Measurements from ENCODE around the gene RXRA.
A peak's percentile ranks its signal among the peaks of the same experiment; 100 is the strongest.

RXRA gene

GRCh38 chr9:134435550-134436378, 109.5 kb downstream of the RXRA start:
- Histone ChIP-seq H3K27me3 (no peaks in the 10 kb centered on the region), H3K4me1 (peaks cover 33 to 88% (median 54%) of the 10 kb centered on the region in 10 experiments), H3K36me3 (peaks cover 41 to 74% (median 55%) of the 10 kb centered on the region in 11 experiments), H3K4me3 (no peak overlapping the region), H3K4me2 (peak overlapping the region in 3 of 11 experiments; percentile 39 to 90 (median 81); a peak in 5 of 22 replicates), H3K9ac (peak overlapping the region in 1 of 11 experiments; percentile 46; a peak in 1 of 22 replicates), H3K27ac (no peak overlapping the region), H4K20me1 (peaks cover 5 to 94% (median 64%) of the 10 kb centered on the region in 11 experiments; a peak in 21 of 22 replicates), H3K9me3 (replicated peaks in 1 of 11) (no peaks in the 10 kb centered on the region)
- TF ChIP-seq Cebpa-rat (IDR thresholded peaks at IDR 0.05) = no peak

- Histone ChIP-seq H3K4me3 (no peak overlapping the region), H3K9ac (peak overlapping the region in 1 of 11 experiments; percentile 46; a peak in 1 of 22 replicates), H3K36me3 (peaks cover 35 to 68% (median 49%) of the 10 kb centered on the region in 11 experiments), H4K20me1 (peaks cover 5 to 94% (median 66%) of the 10 kb centered on the region in 11 experiments; a peak in 21 of 22 replicates), H3K4me2 (peak overlapping the region in 3 of 11 experiments; percentile 39 to 90 (median 81); a peak in 4 of 22 replicates), H3K27ac (no peak overlapping the region), H3K27me3 (0 out of 22 replicates have a peak, but pooled peaks cover 0 to under 1% (median 0%) of the 10 kb centered on the region in 11 experiments), H3K4me1 (peaks cover 39 to 93% (median 59%) of the 10 kb centered on the region in 10 experiments), H3K9me3 (replicated peaks in 1 of 11) (no peaks in the 10 kb centered on the region)
- no peak for TF ChIP-seq Cebpa-rat (IDR thresholded peaks at IDR 0.05)
Observed at GRCh38 chr9:134436379-134436762, 110.1 kb downstream of the RXRA start.

GRCh38 chr9:134436911-134437310, 110.7 kb downstream of the RXRA start:
- H3K4me3 ChIP-seq = no peak overlapping the region
- H3K4me2 ChIP-seq = peak overlapping the region in 2 of 11 experiments; percentile 2 to 81; a peak in 1 of 22 replicates
- peaks cover 5 to 94% (median 72%) of the 10 kb centered on the region in 11 experiments; a peak in 21 of 22 replicates for H4K20me1 ChIP-seq
- H3K4me1 ChIP-seq = peaks cover 44 to 96% (median 64%) of the 10 kb centered on the region in 10 experiments
- no peak overlapping the region for H3K9ac ChIP-seq
- no peak overlapping the region for H3K27ac ChIP-seq
- H3K27me3 ChIP-seq = peaks cover 0 to 5% (median 0%) of the 10 kb centered on the region in 11 experiments; a peak in 2 of 22 replicates
- H3K36me3 ChIP-seq = peaks cover 31 to 63% (median 44%) of the 10 kb centered on the region in 11 experiments
- no peak for TF ChIP-seq Cebpa-rat (IDR thresholded peaks at IDR 0.05)
- no peaks in the 10 kb centered on the region for H3K9me3 ChIP-seq (replicated peaks in 1 of 11)

- TF ChIP-seq Cebpa-rat (IDR thresholded peaks at IDR 0.05) = no peak
- Histone ChIP-seq H3K9me3 (replicated peaks in 1 of 11) (no peaks in the 10 kb centered on the region), H3K4me2 (peak overlapping the region in 6 of 11 experiments; percentile 5 to 94 (median 68); a peak in 3 of 22 replicates), H4K20me1 (peaks cover 5 to 94% (median 72%) of the 10 kb centered on the region in 11 experiments; a peak in 21 of 22 replicates), H3K36me3 (peaks cover 29 to 56% (median 40%) of the 10 kb centered on the region in 11 experiments), H3K27me3 (peaks cover 0 to 9% (median 0%) of the 10 kb centered on the region in 11 experiments; a peak in 3 of 22 replicates), H3K27ac (no peak overlapping the region), H3K4me3 (no peak overlapping the region), H3K9ac (no peak overlapping the region), H3K4me1 (peaks cover 51 to 96% (median 68%) of the 10 kb centered on the region in 10 experiments)
Observed at GRCh38 chr9:134437403-134438194, 111.3 kb downstream of the RXRA start.

- peak overlapping the region in 10 of 11 experiments; percentile 12 to 94 (median 68); a peak in 9 of 22 replicates for H3K4me2 ChIP-seq
- H4K20me1 ChIP-seq = peaks cover 5 to 92% (median 70%) of the 10 kb centered on the region in 11 experiments; a peak in 21 of 22 replicates
- no peaks in the 10 kb centered on the region for H3K9me3 ChIP-seq (replicated peaks in 1 of 11)
Observed at GRCh38 chr9:134438195-134438788, 112.0 kb downstream of the RXRA start.

GRCh38 chr9:134439368-134439784, 113.1 kb downstream of the RXRA start:
- no peak overlapping the region for H3K4me3 ChIP-seq
- H3K4me1 ChIP-seq = peaks cover 59 to 94% (median 73%) of the 10 kb centered on the region in 10 experiments
- H3K27ac ChIP-seq = no peak overlapping the region
- H3K36me3 ChIP-seq = peaks cover 13 to 38% (median 23%) of the 10 kb centered on the region in 11 experiments
- H4K20me1 ChIP-seq = peaks cover 5 to 81% (median 64%) of the 10 kb centered on the region in 11 experiments; a peak in 21 of 22 replicates
- no peak overlapping the region; a peak in 2 of 22 replicates for H3K9ac ChIP-seq
- peak overlapping the region; percentile 66 to 94 (median 83) for H3K4me2 ChIP-seq
- no peak for TF ChIP-seq Cebpa-rat (IDR thresholded peaks at IDR 0.05)
- peaks cover 0 to 10% (median 0%) of the 10 kb centered on the region in 11 experiments; a peak in 3 of 22 replicates for H3K27me3 ChIP-seq
- no peaks in the 10 kb centered on the region for H3K9me3 ChIP-seq (replicated peaks in 1 of 11)

More at GRCh38 chr9:134438195-134438788, 112.0 kb downstream of the RXRA start:
- H3K4me1 ChIP-seq = peaks cover 58 to 96% (median 74%) of the 10 kb centered on the region in 10 experiments
- H3K9ac ChIP-seq = no peak overlapping the region
- H3K27ac ChIP-seq = no peak overlapping the region
- peaks cover 23 to 49% (median 34%) of the 10 kb centered on the region in 11 experiments for H3K36me3 ChIP-seq
- H3K27me3 ChIP-seq = peaks cover 0 to 10% (median 0%) of the 10 kb centered on the region in 11 experiments; a peak in 3 of 22 replicates
- no peak overlapping the region for H3K4me3 ChIP-seq
- TF ChIP-seq Cebpa-rat (IDR thresholded peaks at IDR 0.05) = no peak

GRCh38 chr9:134440636-134441226, 114.5 kb downstream of the RXRA start:
- H3K4me2 ChIP-seq = peak overlapping the region; percentile 66 to 94 (median 83)
- H4K20me1 ChIP-seq = peaks cover 5 to 75% (median 59%) of the 10 kb centered on the region in 11 experiments; a peak in 21 of 22 replicates
- H3K4me3 ChIP-seq = no peak overlapping the region
- H3K36me3 ChIP-seq = peaks cover 7 to 28% (median 18%) of the 10 kb centered on the region in 11 experiments; a peak in 20 of 22 replicates
- peaks cover 0 to 10% (median 0%) of the 10 kb centered on the region in 11 experiments; a peak in 3 of 22 replicates for H3K27me3 ChIP-seq
- peak overlapping the region in 3 of 11 experiments; percentile 30 to 55 (median 44); a peak in 4 of 22 replicates for H3K9ac ChIP-seq
- TF ChIP-seq Cebpa-rat (IDR thresholded peaks at IDR 0.05) = no peak
- H3K9me3 ChIP-seq (replicated peaks in 1 of 11) = peaks cover 0 to 10% (median 6%) of the 10 kb centered on the region in 11 experiments; a peak in 7 of 22 replicates
- H3K4me1 ChIP-seq = peaks cover 61 to 81% (median 69%) of the 10 kb centered on the region in 10 experiments
- H3K27ac ChIP-seq = no peak overlapping the region

Data from BLaER1 treated with 17β-estradiol and CSF1 and Interleukin-3, amounts not matched to agents 10 nM and 100 nM (cell line).